ENCODE results near the gene TMEM9B. TPM values are rescaled to one million over a fixed set of nuclear protein-coding genes. Genes with fewer than 3 reads are reported as not detected.
"Not testable (repeated sequence)": the region's sequence is repeated elsewhere in the genome, so short reads cannot be mapped to it uniquely, and the experiment has no call there.

TMEM9B gene
- total and polyA plus RNA-seq, 8 donors, result 12.8 to 39.4 (median 19.5) TPM

GRCh38 chr11:8987446-8987845, 23.2 kb upstream of the TMEM9B start:
- intact Hi-C loops (cut with DNase I), result no loop called here
- ATAC-seq, result no peak
- FAIRE-seq, result no peak

GRCh38 chr11:8986772-8987171, 22.5 kb upstream of the TMEM9B start:
- intact Hi-C loops (cut with DNase I); H3K4me1 ChIP-seq; H3K27ac ChIP-seq; H3K36me3 ChIP-seq; FAIRE-seq; H3K4me3 ChIP-seq; DNase-seq; H3K9me3 ChIP-seq; ATAC-seq; H3K27me3 ChIP-seq: not testable (repeated sequence)
- WGBS, 2 donors, result 92 to 94% methylated on average over 6 of the region's 6 CpGs

More at GRCh38 chr11:8987446-8987845, 23.2 kb upstream of the TMEM9B start:
- Histone ChIP-seq H3K27me3 (no peaks in the 10 kb centered on the region), H3K9me3 (no peaks in the 10 kb centered on the region), H3K4me1 (no peaks in the 10 kb centered on the region), H3K27ac (no peak overlapping the region), H3K4me3 (no peak overlapping the region), H3K36me3 (no peaks in the 10 kb centered on the region)
- WGBS, 2 donors, result 79 to 88% methylated on average over 2 of the region's 2 CpGs
- no peak for DNase-seq
- no peak for TF ChIP-seq CTCF (IDR thresholded peaks at IDR 0.05)

- intact Hi-C loops (cut with DNase I), result no loop called here
- no peak for TF ChIP-seq CTCF (IDR thresholded peaks at IDR 0.05)
- Histone ChIP-seq H3K27me3 (no peaks in the 10 kb centered on the region), H3K4me1 (no peaks in the 10 kb centered on the region), H3K4me3 (no peak overlapping the region), H3K27ac (no peak overlapping the region), H3K36me3 (no peaks in the 10 kb centered on the region), H3K9me3 (no peaks in the 10 kb centered on the region)
- no peak for FAIRE-seq
- WGBS, 2 donors, result 77 to 83% methylated on average over 5 of the region's 5 CpGs
- DNase-seq, result no peak
- ATAC-seq, result no peak
Measured at GRCh38 chr11:8985462-8985861, 21.2 kb upstream of the TMEM9B start.

- ATAC-seq (no peak), DNase-seq (no peak), FAIRE-seq (no peak)
- H3K36me3 ChIP-seq, result no peaks in the 10 kb centered on the region
- WGBS, 2 donors, result 59 to 78% methylated on average over 2 of the region's 2 CpGs
- TF ChIP-seq CTCF (IDR thresholded peaks at IDR 0.05), result no peak
- no peak overlapping the region for H3K27ac ChIP-seq
- H3K4me3 ChIP-seq, result no peak overlapping the region
- H3K4me1 ChIP-seq, result no peaks in the 10 kb centered on the region
- H3K27me3 ChIP-seq, result no peaks in the 10 kb centered on the region
- intact Hi-C loops (cut with DNase I), result no loop called here
- no peaks in the 10 kb centered on the region for H3K9me3 ChIP-seq
Measured at GRCh38 chr11:8983552-8983951, 19.3 kb upstream of the TMEM9B start.

GRCh38 chr11:8980485-8980884, 16.2 kb upstream of the TMEM9B start:
- FAIRE-seq, result no peak
- DNase-seq, result no peak
- H3K9me3 ChIP-seq, result no peaks in the 10 kb centered on the region
- no peaks in the 10 kb centered on the region for H3K36me3 ChIP-seq
- no peak overlapping the region for H3K4me3 ChIP-seq
- H3K27ac ChIP-seq, result no peak overlapping the region
- intact Hi-C loops (cut with DNase I), result no loop called here
- no peak for TF ChIP-seq CTCF (IDR thresholded peaks at IDR 0.05)
- no peaks in the 10 kb centered on the region for H3K4me1 ChIP-seq
- ATAC-seq, result no peak
- WGBS, 2 donors, result 61 to 82% methylated on average over 3 of the region's 3 CpGs
- H3K27me3 ChIP-seq, result no peaks in the 10 kb centered on the region

- FAIRE-seq, result not testable (repeated sequence)
Measured at GRCh38 chr11:8979365-8979764, 15.1 kb upstream of the TMEM9B start.

More at GRCh38 chr11:8979365-8979764, 15.1 kb upstream of the TMEM9B start:
- intact Hi-C loops (cut with DNase I); H3K27ac ChIP-seq; H3K4me1 ChIP-seq; DNase-seq; H3K27me3 ChIP-seq; H3K9me3 ChIP-seq; ATAC-seq; H3K36me3 ChIP-seq; H3K4me3 ChIP-seq: not testable (repeated sequence)
- WGBS, 2 donors, result 85 to 91% methylated on average over 4 to 5 of the region's 7 CpGs

Measured in pancreas (tissue), 10 donors.